Measurements from ENCODE around the gene FMOD.
"Not testable (repeated sequence)": the region's sequence is repeated elsewhere in the genome, so short reads cannot be mapped to it uniquely, and the experiment has no call there.

Gene FMOD

DNA sequence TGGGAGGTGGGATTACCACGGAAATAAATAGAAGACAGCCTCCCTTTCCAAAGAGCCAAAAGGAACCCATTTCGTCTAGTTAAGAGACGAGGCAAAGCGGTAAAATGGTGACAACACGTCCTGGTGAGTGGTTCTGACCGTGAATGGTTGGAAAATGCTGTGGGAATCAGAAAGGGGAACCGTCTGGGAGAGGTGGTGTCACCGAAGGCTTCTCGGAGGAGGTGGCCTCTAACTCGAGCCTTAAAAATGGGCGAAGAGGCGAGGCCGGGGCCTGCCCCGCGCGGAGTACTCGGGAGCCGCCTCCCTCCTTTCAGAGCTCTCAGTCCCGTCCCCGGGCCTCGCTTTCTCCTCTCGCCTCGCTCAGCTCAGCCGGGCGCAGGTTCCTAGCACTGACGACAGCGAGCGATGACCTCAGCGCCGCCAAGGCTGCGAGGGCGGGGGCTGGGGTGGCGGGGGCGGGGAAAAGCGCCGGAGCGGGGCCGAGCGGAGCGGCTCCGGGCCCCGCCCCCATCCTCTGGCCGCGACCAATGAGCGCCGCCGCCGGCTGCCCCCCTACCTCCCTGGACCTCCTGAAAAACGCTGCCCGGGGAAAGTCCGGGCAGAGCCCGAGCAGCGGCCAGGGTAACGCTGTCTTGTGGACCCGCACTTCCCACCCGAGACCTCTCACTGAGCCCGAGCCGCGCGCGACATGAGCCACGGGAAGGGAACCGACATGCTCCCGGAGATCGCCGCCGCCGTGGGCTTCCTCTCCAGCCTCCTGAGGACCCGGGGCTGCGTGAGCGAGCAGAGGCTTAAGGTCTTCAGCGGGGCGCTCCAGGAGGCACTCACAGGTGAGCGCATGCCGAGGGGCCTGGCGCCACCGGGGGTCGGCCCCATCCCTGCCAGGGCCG, 45.8 kb downstream of the FMOD start, which contains the start of gene BTG2:
Gene BTG2 (plus strand): TSS at position 601 of the 890 bp plus-strand sequence. CDS start 88 bp downstream, at position 689.
- peak; percentile 35 to 64 for DNase-seq

DNA sequence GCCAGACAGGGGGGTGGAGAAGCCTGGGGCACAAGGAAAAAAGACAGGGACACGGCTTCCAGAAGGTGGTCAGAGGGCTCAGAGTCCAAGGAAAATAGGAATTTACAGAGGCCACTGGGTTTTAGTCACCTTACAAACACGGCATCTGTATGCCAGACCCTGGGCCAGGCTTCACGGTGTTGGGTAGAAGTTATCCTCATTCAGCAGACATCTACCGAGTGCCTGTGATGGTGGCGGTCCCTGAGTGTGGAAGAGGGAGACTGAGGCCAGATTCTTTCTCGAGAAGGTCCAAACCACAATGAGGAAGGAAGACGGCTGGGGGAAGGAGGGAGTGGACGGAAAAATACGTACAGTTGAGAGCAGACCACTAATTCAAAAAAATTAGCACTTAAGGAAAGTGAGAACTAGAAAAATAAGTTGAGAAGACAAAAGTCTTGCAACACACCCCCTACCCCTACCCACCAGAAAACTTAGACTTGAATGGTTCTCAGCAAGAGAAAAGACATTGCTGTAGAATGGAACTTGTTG, 46.5 kb downstream of the FMOD start:
- DNase-seq = no peak

DNA sequence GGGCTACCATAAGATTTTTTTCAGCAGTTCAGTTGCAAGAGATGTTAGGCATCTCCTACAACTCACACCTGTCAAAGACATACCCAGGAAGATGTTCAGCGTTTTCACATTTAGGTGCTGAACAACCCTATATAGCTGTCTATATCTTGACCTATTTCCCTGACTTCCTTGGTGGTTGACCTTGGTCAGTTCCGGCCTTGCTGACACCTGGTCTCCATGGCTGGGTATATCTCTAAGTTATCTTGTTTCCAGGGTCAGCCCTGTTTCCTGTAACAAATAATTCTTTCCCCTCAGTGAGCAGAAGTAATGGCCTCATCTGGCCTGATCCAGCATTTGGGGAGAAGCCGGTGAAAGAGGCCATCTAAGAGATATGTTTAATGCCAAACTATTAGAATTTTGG, 48.0 kb downstream of the FMOD start:
- no peak for DNase-seq

DNA sequence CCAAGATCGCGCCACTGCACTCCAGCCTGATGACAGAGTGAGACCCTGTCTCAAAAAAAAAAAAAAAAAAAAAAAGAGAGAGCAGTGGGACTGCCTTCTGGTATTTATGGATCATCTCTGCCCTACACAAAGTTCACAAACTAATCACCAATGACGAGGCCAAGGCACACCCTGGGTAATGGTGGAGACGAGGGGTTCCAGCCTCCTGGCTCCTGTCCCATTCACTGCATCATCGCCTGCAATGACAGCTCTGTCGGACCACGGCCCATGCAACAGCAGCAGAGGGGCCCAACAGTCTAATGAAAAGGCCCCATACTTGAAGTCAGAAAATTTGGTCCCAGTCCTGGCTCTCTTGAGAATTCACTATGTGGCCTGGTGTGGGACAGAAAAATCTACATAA, 48.5 kb downstream of the FMOD start:
- no peak for DNase-seq

DNA sequence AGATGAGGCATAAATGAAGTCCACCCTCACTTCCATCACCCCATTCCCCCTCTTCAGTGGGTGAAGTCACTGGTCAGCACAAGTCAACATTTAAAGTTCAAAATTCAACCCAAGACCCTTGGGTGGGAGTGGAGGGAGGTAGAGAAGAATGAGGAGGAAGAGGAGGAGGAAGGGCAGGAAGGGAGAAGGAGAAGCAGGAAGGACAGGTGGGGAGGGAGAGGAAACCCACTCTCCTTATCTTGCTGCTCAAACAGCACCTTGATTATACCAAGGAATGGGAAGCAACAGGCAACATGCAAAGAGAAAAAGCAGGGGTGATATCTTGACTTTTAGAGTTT, 49.6 kb downstream of the FMOD start:
- DNase-seq = no peak

DNA sequence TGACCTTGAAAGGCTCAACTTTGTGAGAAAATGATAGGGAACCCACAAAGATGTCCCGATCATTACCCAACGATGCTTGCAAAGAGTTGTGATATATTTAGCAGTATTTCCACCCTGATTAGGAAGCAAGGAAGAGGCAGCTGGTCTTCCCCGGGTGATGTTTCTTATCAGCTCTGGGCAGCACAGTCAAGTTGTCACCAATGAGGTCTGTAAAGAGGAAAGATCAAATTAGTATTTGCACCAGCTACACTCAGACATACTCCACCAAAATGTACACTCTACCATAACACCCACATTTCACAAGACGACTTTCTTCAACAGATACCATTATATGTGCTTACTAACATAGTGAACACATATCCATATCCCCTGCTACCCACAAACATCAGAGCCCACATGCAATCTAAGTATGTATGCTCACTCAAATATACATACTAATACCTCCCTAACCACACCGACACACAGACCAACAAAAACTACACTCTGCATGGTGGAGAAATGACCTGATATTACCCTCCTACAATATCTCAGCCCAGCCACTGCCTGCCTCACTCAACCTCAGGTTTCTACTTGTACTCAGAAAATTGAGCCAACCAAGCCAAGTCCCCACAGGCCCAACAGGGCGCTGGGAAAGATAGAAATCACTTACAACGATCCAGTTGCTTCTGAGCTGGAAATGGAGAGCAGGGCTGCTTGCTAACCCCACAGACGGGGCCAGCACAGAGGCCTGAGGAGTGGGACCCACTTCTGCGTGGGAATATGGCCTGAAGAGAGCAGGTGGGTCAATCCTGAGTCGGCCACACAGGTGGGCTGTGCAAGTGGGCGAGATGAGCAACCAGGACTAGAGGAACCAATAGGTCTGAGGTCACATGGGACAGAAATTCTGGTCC, 50.2 kb downstream of the FMOD start:
- DNase-seq = no peak

DNA sequence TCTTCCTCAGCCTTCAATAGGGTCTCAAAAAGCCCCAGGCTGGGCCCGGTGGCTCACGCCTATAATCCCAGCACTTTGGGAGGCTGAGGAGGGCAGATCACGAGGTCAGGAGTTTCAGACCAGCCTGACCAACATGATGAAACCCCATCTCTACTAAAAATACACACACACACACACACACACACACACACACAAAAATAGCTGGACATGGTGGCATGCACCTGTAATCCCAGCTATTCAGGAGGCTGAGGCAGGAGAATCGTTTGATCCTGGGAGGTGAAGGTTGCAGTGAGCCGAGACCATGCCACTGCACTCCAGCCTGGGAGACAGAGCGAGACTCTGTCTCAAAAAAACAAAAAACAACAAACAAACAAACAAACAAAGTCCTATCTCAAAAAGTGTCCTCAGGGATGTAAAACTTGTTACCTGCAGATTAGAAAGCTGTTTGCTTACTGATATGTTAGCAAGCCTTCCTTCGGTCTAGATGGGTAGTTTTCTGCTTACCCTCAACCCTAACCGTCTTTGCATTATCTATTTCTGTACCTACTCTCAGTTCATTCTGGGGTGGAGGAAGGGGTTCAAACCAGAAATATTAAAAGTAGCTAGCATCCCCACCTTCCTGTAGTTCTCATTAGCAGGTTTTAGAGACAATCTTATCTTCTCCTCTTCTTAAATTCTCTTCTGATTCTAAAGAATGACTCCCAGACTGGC, 51.0 kb downstream of the FMOD start:
- not testable (repeated sequence) for DNase-seq

DNA sequence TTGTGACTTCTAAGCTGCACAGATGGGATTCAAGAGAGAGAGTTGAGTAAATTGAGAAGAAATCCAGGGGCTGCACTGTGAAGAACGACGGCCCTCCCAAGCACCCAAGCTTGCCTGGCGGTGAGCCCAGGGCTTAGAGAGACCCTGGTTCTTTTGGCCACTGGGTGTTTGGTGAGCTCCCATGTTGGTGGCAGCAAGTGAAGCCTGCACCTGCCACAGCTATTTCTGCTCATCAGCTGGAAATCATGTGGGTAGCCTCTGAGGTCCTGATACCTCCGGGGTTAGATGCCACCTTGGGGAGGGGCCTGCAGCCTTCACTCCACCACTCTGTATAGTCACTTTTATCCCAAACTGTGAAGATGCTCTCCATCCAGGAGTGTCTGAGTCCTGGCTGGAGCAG, 51.8 kb downstream of the FMOD start:
- DNase-seq = no peak

DNA sequence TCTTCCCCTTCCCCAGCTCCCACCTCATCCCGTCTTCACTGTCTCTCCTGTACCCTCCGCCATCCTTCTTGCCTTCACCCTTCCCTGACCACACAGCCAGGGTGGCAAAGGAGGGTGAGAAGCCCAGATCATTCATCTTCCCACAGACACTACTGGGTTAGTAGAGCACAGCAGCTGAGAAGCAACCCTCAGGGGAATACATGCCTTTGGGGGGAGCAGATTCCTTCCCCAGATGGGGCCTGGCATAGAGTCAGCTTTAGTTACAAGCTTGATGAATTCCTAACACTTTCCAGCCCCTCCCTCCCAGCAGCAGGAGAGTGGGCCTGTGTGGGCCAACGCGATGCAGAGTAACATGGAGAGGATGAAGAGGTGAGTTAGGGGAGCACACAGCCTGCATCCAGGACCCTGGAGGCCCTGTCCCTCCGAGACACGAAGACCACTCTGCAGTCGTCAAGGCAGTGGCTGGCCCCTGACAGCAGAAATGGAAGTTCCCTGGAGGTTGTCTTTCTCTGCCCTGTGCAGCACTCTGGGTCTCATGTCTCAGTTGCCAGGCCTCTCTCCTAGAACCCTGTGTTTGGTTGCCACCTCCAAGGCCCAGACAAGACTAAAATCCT, 54.4 kb downstream of the FMOD start:
- no peak for DNase-seq

DNA sequence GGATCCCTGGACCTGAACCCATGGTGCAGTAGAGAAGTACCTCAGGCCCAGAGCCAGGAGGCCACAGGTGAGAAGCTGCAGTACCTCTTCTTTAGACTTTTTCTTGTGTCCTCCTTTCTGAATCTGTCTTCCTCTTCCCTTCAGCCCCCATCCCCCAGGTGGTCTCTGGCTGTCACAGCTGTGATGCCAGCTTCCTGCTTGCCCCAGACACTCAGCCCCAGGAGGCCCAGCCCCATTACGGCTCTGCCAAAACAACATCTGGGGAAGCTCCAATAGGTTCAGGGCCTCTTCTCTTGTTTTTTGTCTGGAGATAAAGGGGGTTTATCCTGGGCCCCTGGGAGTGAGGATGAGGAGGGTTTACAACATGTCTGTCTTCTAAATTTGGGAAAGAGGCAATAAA, 55.1 kb downstream of the FMOD start:
- DNase-seq = no peak

DNA sequence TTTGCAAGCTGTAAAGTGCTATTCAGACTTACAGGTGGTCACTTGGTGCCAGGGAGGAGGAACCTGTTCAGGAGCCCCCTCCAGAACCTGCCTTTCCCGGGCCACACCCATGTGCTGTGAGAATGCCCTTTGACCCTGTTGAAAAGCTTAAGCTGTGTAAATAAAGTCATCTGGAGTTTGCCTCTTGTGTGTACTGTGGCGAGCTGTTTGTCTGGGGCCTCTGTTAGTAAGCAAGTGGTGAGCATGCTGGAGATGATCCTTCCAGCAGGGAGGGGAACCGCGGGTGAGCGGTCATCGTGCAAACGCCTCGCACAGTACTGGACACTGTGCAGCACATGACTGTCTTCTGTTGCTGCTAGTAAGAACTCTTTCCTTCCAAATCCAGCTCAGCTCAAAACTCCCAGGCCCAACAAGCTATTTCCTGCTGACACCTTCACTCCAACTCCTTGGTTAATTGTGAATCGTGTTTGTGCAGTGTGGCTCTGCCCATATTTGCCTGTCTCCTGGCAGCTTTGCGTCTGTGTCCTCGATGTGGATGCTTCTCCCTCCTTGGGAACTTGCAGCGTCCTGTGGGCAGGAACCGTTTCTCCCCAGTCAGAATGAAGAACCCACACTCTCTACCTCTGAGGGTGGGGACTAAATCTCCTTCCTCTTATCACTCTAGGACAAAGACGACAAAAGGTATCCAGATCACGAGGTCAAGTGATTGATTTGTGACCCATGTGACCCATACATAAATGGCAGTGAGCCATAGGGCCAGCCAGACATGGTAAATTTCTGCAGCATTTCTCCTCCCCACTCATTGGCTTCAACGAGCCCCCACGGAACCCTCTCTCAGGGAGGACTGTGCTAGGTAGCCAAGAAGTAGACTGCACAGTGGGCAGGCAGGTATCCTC, 59.5 kb downstream of the FMOD start:
- no peak for DNase-seq
